HEK293 (cell line): ENCODE measurements around the gene KCTD15.

Source experiments
- SCRT2 ChIP-seq: fragments of 450-650 bp; formaldehyde crosslinking; IDR thresholded peaks from 2 replicates; pipeline ENCODE4 v1.5.1; 2016; ENCODE audit warnings: missing biosample characterization, missing genetic modification characterization
- TCF7L2 ChIP-seq: IDR thresholded peaks from 2 replicates; pipeline ENCODE4 v1.6.1; 2011; ENCODE audit warnings: low read depth, mild to moderate bottlenecking, inconsistent platforms, low read length, moderate library complexity, borderline replicate concordance
- YY1 ChIP-seq: fragments of 450-650 bp; formaldehyde crosslinking; IDR thresholded peaks from 2 replicates; pipeline ENCODE4 v1.5.1; 2018; ENCODE audit warnings: missing biosample characterization, missing genetic modification characterization
- ZNF121 ChIP-seq: fragments of 450-650 bp; formaldehyde crosslinking; IDR thresholded peaks from 2 replicates; pipeline ENCODE4 v1.5.1; 2016; ENCODE audit warnings: missing biosample characterization, missing genetic modification characterization
- ZNF138 ChIP-seq: fragments of 450-650 bp; formaldehyde crosslinking; IDR thresholded peaks from 2 replicates; pipeline ENCODE4 v1.5.1; 2016; ENCODE audit warnings: missing biosample characterization, missing genetic modification characterization, borderline replicate concordance
- ZNF274 ChIP-seq, 2 experiments: fragments of 200-500 bp in 1 of 2; fragments of 450-650 bp in 1 of 2; sonication (Bioruptor generic) in 1 of 2; formaldehyde crosslinking in 1 of 2; IDR thresholded peaks; 2 replicates each; pipeline versions ENCODE4 v1.5.1 to v1.6.1; 2014 to 2016; ENCODE audit warnings: borderline replicate concordance in 1 of 2, inconsistent platforms in 1 of 2, low read length in 1 of 2, missing biosample characterization in 1 of 2, missing genetic modification characterization in 1 of 2
- ZNF311 ChIP-seq: fragments of 450-650 bp; formaldehyde crosslinking; IDR thresholded peaks from 2 replicates; pipeline ENCODE4 v1.5.1; 2017; ENCODE audit warnings: missing biosample characterization, missing genetic modification characterization, borderline replicate concordance
- ZNF561 ChIP-seq: fragments of 450-650 bp; IDR thresholded peaks from 2 replicates; pipeline ENCODE4 v1.5.1; 2018; ENCODE audit warnings: missing biosample characterization, missing genetic modification characterization, borderline replicate concordance
- ZNF610 ChIP-seq: fragments of 450-650 bp; formaldehyde crosslinking; IDR thresholded peaks from 2 replicates; pipeline ENCODE4 v1.5.1; 2016; ENCODE audit warnings: missing biosample characterization, missing genetic modification characterization, borderline replicate concordance
- ZNF664 ChIP-seq: fragments of 450-650 bp; formaldehyde crosslinking; IDR thresholded peaks from 2 replicates; pipeline ENCODE4 v1.5.1; 2016; ENCODE audit warnings: missing biosample characterization, missing genetic modification characterization
- TF ChIP-seq, protein P1 (sequence below): fragments of 450-650 bp; formaldehyde crosslinking; IDR thresholded peaks from 2 replicates; pipeline ENCODE4 v1.5.1; 2016; ENCODE audit warnings: missing biosample characterization, missing genetic modification characterization
- TF ChIP-seq, protein P2 (sequence below): fragments of 450-650 bp; IDR thresholded peaks from 2 replicates; pipeline ENCODE4 v1.5.1; 2018; ENCODE audit warnings: missing biosample characterization, mild to moderate bottlenecking, missing genetic modification characterization
- TF ChIP-seq, protein P3 (sequence below): fragments of 450-650 bp; formaldehyde crosslinking; IDR thresholded peaks from 2 replicates; pipeline ENCODE4 v1.5.1; 2016; ENCODE audit warnings: missing biosample characterization, missing genetic modification characterization
- TF ChIP-seq, protein P4 (sequence below): fragments of 450-650 bp; formaldehyde crosslinking; optimal IDR thresholded peaks from 2 replicates; pipeline ENCODE3; 2016; ENCODE audit warnings: missing biosample characterization, mild to moderate bottlenecking, missing genetic modification characterization

DNA sequence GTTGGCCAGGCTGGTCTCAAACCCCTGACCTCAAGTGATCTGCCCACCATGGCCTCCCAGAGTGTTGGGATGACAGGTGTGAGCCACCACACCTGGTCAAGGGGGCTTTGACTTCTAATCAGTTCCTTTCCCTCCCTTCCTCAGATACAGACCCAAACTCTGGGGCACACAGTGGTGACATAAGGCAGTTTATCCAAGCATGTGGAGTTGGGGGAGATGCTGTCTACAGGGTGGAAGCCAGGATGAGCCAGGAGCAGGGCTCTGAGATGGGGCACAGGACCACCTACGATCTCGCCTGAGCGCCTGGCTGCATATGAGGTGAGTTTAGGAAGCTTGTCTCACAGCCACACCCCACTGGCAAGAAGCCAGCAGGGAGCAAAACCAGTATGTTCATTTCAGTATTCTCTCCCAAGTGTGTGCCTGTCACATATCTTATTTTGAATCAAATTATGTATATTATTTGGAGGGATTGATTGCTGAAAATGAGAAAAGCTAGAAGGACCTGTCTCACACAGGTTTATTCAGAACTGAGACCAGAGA is 67.7 kb downstream of the KCTD15 start:
- TF ChIP-seq, protein P1, sequence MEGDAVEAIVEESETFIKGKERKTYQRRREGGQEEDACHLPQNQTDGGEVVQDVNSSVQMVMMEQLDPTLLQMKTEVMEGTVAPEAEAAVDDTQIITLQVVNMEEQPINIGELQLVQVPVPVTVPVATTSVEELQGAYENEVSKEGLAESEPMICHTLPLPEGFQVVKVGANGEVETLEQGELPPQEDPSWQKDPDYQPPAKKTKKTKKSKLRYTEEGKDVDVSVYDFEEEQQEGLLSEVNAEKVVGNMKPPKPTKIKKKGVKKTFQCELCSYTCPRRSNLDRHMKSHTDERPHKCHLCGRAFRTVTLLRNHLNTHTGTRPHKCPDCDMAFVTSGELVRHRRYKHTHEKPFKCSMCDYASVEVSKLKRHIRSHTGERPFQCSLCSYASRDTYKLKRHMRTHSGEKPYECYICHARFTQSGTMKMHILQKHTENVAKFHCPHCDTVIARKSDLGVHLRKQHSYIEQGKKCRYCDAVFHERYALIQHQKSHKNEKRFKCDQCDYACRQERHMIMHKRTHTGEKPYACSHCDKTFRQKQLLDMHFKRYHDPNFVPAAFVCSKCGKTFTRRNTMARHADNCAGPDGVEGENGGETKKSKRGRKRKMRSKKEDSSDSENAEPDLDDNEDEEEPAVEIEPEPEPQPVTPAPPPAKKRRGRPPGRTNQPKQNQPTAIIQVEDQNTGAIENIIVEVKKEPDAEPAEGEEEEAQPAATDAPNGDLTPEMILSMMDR: no peak
- no peak for TF ChIP-seq ZNF121 (tag by site-specific recombination)
- no peak for TF ChIP-seq ZNF311 (tag by site-specific recombination)
- TF ChIP-seq ZNF138 (tag by site-specific recombination): no peak
- TF ChIP-seq TCF7L2: no peak
- no peak for TF ChIP-seq ZNF610 (tag by site-specific recombination)
- TF ChIP-seq YY1 (tag by site-specific recombination): no peak
- TF ChIP-seq, protein P2, sequence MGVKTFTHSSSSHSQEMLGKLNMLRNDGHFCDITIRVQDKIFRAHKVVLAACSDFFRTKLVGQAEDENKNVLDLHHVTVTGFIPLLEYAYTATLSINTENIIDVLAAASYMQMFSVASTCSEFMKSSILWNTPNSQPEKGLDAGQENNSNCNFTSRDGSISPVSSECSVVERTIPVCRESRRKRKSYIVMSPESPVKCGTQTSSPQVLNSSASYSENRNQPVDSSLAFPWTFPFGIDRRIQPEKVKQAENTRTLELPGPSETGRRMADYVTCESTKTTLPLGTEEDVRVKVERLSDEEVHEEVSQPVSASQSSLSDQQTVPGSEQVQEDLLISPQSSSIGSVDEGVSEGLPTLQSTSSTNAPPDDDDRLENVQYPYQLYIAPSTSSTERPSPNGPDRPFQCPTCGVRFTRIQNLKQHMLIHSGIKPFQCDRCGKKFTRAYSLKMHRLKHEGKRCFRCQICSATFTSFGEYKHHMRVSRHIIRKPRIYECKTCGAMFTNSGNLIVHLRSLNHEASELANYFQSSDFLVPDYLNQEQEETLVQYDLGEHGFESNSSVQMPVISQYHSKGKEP (tag by site-specific recombination): no peak
- TF ChIP-seq, protein P3, sequence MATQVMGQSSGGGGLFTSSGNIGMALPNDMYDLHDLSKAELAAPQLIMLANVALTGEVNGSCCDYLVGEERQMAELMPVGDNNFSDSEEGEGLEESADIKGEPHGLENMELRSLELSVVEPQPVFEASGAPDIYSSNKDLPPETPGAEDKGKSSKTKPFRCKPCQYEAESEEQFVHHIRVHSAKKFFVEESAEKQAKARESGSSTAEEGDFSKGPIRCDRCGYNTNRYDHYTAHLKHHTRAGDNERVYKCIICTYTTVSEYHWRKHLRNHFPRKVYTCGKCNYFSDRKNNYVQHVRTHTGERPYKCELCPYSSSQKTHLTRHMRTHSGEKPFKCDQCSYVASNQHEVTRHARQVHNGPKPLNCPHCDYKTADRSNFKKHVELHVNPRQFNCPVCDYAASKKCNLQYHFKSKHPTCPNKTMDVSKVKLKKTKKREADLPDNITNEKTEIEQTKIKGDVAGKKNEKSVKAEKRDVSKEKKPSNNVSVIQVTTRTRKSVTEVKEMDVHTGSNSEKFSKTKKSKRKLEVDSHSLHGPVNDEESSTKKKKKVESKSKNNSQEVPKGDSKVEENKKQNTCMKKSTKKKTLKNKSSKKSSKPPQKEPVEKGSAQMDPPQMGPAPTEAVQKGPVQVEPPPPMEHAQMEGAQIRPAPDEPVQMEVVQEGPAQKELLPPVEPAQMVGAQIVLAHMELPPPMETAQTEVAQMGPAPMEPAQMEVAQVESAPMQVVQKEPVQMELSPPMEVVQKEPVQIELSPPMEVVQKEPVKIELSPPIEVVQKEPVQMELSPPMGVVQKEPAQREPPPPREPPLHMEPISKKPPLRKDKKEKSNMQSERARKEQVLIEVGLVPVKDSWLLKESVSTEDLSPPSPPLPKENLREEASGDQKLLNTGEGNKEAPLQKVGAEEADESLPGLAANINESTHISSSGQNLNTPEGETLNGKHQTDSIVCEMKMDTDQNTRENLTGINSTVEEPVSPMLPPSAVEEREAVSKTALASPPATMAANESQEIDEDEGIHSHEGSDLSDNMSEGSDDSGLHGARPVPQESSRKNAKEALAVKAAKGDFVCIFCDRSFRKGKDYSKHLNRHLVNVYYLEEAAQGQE (tag by site-specific recombination): no peak
- TF ChIP-seq, protein P4, sequence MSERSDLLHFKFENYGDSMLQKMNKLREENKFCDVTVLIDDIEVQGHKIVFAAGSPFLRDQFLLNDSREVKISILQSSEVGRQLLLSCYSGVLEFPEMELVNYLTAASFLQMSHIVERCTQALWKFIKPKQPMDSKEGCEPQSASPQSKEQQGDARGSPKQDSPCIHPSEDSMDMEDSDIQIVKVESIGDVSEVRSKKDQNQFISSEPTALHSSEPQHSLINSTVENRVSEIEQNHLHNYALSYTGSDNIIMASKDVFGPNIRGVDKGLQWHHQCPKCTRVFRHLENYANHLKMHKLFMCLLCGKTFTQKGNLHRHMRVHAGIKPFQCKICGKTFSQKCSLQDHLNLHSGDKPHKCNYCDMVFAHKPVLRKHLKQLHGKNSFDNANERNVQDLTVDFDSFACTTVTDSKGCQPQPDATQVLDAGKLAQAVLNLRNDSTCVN: no peak
- no peak for TF ChIP-seq ZNF274 (IDR thresholded peaks at IDR 0.05; ENCODE audit: low read length)
- TF ChIP-seq ZNF274 (tag by site-specific recombination; IDR thresholded peaks at IDR 0.05; ENCODE audit: borderline replicate concordance): no peak
- no peak for TF ChIP-seq ZNF664
- TF ChIP-seq SCRT2 (tag by site-specific recombination): no peak
- no peak for TF ChIP-seq ZNF561 (tag by site-specific recombination)
